ENCODE measurements around the gene CNTN5. TPM values are rescaled to one million over a fixed set of nuclear protein-coding genes. Genes with fewer than 3 reads are reported as not detected.

CNTN5 gene
- total and polyA plus RNA-seq, 2 donors (not counting 1 experiment from before 2014, with no cell fraction given) = 0.17 TPM; not detected in 1

DNA sequence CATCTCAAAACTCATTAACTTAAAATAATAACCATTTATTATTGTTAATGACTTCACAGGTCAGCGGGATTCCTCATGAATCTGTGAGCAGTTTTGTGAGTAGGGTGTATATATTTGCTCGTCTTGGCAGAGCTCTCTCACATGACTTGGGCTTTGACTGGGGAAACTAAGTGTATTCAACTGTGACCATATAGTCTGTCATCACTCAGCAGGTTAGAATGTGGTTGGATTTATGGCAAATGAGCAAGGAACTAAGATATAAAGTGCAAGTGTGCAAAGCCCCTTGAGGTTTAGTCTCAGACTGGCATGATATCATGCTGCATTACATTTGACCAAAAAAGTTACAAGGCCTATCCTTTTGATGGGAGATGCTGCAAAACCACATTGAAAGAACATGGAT lies 254.8 kb downstream of the CNTN5 start:
- Histone ChIP-seq H3K9ac (ENCODE audit: insufficient read depth, low read length) (no peak overlapping the region), H3K4me1 (ENCODE audit: control insufficient read depth, extremely low read depth, insufficient read depth, low read length) (no peaks in the 10 kb centered on the region), H3K4me3 (replicated peaks in 1 of 4; ENCODE audit: control extremely low read depth in 1 of 4, insufficient read depth in 1 of 4, low read depth in 3 of 4, low read length in 4 of 4) (no peak overlapping the region), H3K27ac (ENCODE audit: insufficient read depth, low read length) (no peak overlapping the region), H3K27me3 (ENCODE audit: control insufficient read depth, insufficient read depth, low read length) (no peaks in the 10 kb centered on the region), H3K36me3 (ENCODE audit: control insufficient read depth, insufficient read depth, low read length) (no peaks in the 10 kb centered on the region), H3K4me2 (ENCODE audit: extremely low read depth, insufficient read depth, low read length) (no peak overlapping the region), H3K9me3 (ENCODE audit: control insufficient read depth, insufficient read depth, low read depth, low read length) (no peaks in the 10 kb centered on the region), H2AFZ (ENCODE audit: low read length) (no peak overlapping the region), H3K79me2 (ENCODE audit: control insufficient read depth, insufficient read depth, low read length) (no peaks in the 10 kb centered on the region), H4K20me1 (ENCODE audit: control insufficient read depth, extremely low read depth, insufficient read depth, low read length) (no peaks in the 10 kb centered on the region)
- DNase-seq (ENCODE audit: low read depth in 2 of 2) = no peak
- no peak for TF ChIP-seq EZH2 (IDR thresholded peaks at IDR 0.05; ENCODE audit: low read length, missing control alignments)
- TF ChIP-seq, protein P1, sequence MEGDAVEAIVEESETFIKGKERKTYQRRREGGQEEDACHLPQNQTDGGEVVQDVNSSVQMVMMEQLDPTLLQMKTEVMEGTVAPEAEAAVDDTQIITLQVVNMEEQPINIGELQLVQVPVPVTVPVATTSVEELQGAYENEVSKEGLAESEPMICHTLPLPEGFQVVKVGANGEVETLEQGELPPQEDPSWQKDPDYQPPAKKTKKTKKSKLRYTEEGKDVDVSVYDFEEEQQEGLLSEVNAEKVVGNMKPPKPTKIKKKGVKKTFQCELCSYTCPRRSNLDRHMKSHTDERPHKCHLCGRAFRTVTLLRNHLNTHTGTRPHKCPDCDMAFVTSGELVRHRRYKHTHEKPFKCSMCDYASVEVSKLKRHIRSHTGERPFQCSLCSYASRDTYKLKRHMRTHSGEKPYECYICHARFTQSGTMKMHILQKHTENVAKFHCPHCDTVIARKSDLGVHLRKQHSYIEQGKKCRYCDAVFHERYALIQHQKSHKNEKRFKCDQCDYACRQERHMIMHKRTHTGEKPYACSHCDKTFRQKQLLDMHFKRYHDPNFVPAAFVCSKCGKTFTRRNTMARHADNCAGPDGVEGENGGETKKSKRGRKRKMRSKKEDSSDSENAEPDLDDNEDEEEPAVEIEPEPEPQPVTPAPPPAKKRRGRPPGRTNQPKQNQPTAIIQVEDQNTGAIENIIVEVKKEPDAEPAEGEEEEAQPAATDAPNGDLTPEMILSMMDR (conservative IDR thresholded peaks at IDR 0.05 in 1 of 2, IDR thresholded peaks at IDR 0.05 in 1 of 2; ENCODE audit: low read depth in 1 of 2, low read length in 2 of 2) = no peak

DNA sequence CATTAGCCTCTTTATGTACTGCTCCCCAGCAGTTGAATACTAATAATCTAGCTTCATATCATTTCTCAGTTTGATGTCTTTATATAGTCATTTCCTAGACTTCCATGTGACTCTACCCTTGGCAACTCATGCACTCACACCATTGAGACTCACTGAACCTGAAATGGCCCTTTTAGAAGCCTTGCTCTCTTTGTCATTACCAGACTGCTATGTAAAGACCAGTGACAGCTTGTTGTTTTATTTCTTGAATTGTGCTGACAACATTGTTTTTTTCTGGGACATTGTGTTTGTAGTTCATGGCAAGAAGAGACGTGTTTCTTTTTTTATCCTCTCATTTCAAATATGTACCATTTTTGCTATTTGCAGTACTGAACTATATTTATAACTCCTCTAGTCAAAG lies 256.5 kb downstream of the CNTN5 start:
- Histone ChIP-seq H3K79me2 (ENCODE audit: control insufficient read depth, insufficient read depth, low read length) (no peaks in the 10 kb centered on the region), H2AFZ (ENCODE audit: low read length) (no peak overlapping the region), H3K27ac (ENCODE audit: insufficient read depth, low read length) (no peak overlapping the region), H3K4me3 (replicated peaks in 1 of 4; ENCODE audit: control extremely low read depth in 1 of 4, insufficient read depth in 1 of 4, low read depth in 3 of 4, low read length in 4 of 4) (no peak overlapping the region), H3K27me3 (ENCODE audit: control insufficient read depth, insufficient read depth, low read length) (no peaks in the 10 kb centered on the region), H3K4me1 (ENCODE audit: control insufficient read depth, extremely low read depth, insufficient read depth, low read length) (no peaks in the 10 kb centered on the region), H3K9me3 (ENCODE audit: control insufficient read depth, insufficient read depth, low read depth, low read length) (no peaks in the 10 kb centered on the region), H3K9ac (ENCODE audit: insufficient read depth, low read length) (no peak overlapping the region), H3K36me3 (ENCODE audit: control insufficient read depth, insufficient read depth, low read length) (no peaks in the 10 kb centered on the region), H3K4me2 (ENCODE audit: extremely low read depth, insufficient read depth, low read length) (no peak overlapping the region), H4K20me1 (ENCODE audit: control insufficient read depth, extremely low read depth, insufficient read depth, low read length) (no peaks in the 10 kb centered on the region)
- no peak for DNase-seq (ENCODE audit: low read depth in 2 of 2)
- TF ChIP-seq EZH2 (IDR thresholded peaks at IDR 0.05; ENCODE audit: low read length, missing control alignments) = no peak
- TF ChIP-seq, protein P1 (conservative IDR thresholded peaks at IDR 0.05 in 1 of 2, IDR thresholded peaks at IDR 0.05 in 1 of 2; ENCODE audit: low read depth in 1 of 2, low read length in 2 of 2) = no peak

- Histone ChIP-seq H3K27me3 (ENCODE audit: control insufficient read depth, insufficient read depth, low read length) (no peaks in the 10 kb centered on the region), H3K36me3 (ENCODE audit: control insufficient read depth, insufficient read depth, low read length) (no peaks in the 10 kb centered on the region), H2AFZ (ENCODE audit: low read length) (no peak overlapping the region), H3K27ac (ENCODE audit: insufficient read depth, low read length) (no peak overlapping the region), H3K4me1 (ENCODE audit: control insufficient read depth, extremely low read depth, insufficient read depth, low read length) (no peaks in the 10 kb centered on the region), H3K4me3 (replicated peaks in 1 of 4; ENCODE audit: control extremely low read depth in 1 of 4, insufficient read depth in 1 of 4, low read depth in 3 of 4, low read length in 4 of 4) (no peak overlapping the region), H3K4me2 (ENCODE audit: extremely low read depth, insufficient read depth, low read length) (no peak overlapping the region), H3K9me3 (ENCODE audit: control insufficient read depth, insufficient read depth, low read depth, low read length) (no peaks in the 10 kb centered on the region), H3K79me2 (ENCODE audit: control insufficient read depth, insufficient read depth, low read length) (no peaks in the 10 kb centered on the region), H3K9ac (ENCODE audit: insufficient read depth, low read length) (no peak overlapping the region), H4K20me1 (ENCODE audit: control insufficient read depth, extremely low read depth, insufficient read depth, low read length) (no peaks in the 10 kb centered on the region)
- TF ChIP-seq EZH2 (IDR thresholded peaks at IDR 0.05; ENCODE audit: low read length, missing control alignments) = no peak
- TF ChIP-seq, protein P1 (conservative IDR thresholded peaks at IDR 0.05 in 1 of 2, IDR thresholded peaks at IDR 0.05 in 1 of 2; ENCODE audit: low read depth in 1 of 2, low read length in 2 of 2) = no peak
- no peak for DNase-seq (ENCODE audit: low read depth in 2 of 2)
These were observed 258.5 kb downstream of the CNTN5 start for GRCh38 chr11:99279266-99279665.
